GM12892 (cell line): ENCODE data around the gene FAM13A.

Source experiments
- POLR2A ChIP-seq: IDR thresholded peaks from 2 replicates; pipeline ENCODE4 v1.6.1; 2011; ENCODE audit warnings: low read depth, low read length, control low read depth
- POLR2AphosphoS5 ChIP-seq: IDR thresholded peaks from 2 replicates; pipeline ENCODE4 v1.6.1; 2011; ENCODE audit warnings: low read depth, low read length, control low read depth
- TAF1 ChIP-seq: IDR thresholded peaks from 2 replicates; pipeline ENCODE4 v1.6.1; 2011; ENCODE audit warnings: low read depth, mild to moderate bottlenecking, control low read depth, low read length, borderline replicate concordance

GRCh38 chr4:88751258-88752075, 305.5 kb downstream of the FAM13A start:
- no peak for TF ChIP-seq POLR2A
- TF ChIP-seq POLR2AphosphoS5, result no peak
- TF ChIP-seq TAF1, result no peak
